ENCODE results near the gene YY2. TPM values are rescaled to one million over a fixed set of nuclear protein-coding genes. Genes with fewer than 3 reads are reported as not detected.

YY2 gene
- total and polyA plus RNA-seq, 2 of the 4 experiments (the other 2 are of a cell fraction), result 0.72 to 2.5 TPM

- no peak overlapping the region for H2BK120ac ChIP-seq (ENCODE audit: low read depth, low read length)
- H3K9me3 ChIP-seq (ENCODE audit: control insufficient read depth, insufficient read depth, low read length), result peaks cover 2% of the 10 kb centered on the region; the same call in 1 of the 2 replicates
- no peak overlapping the region for H2AK5ac ChIP-seq (ENCODE audit: low read depth, low read length)
- H3K36me3 ChIP-seq (ENCODE audit: control insufficient read depth, insufficient read depth, low read length), result peaks cover 11% of the 10 kb centered on the region
- no TSS peak for BruUV-seq (replicated peaks)
- H2BK15ac ChIP-seq (ENCODE audit: low read depth, low read length), result no peak overlapping the region
- no peak for TF ChIP-seq BHLHE40 (IDR thresholded peaks at IDR 0.05; ENCODE audit: low read depth, low read length)
- no peak for TF ChIP-seq NFE2L2 (IDR thresholded peaks at IDR 0.05; ENCODE audit: low read depth, low read length)
- TF ChIP-seq RCOR1 (IDR thresholded peaks at IDR 0.05; ENCODE audit: insufficient replicate concordance, low read length), result no peak
- intact Hi-C loops (cut with micrococcal nuclease) (no loop called here), in situ Hi-C loops (cut with MboI; ENCODE audit: low sequenced_read_pairs) (no loop called here), dilution Hi-C loops (cut with HindIII; ENCODE audit: low sequenced_read_pairs, unreplicated experiment) (no loop called here)
- no peak overlapping the region for H3K4ac ChIP-seq (ENCODE audit: low read depth, low read length)
- H3K27ac ChIP-seq (ENCODE audit: insufficient read depth, low read length), result no peak overlapping the region
- H3K79me1 ChIP-seq (ENCODE audit: low read depth in 1 of 2, low read length in 2 of 2), result peaks cover 0 to 3% of the 10 kb centered on the region in 2 experiments; a peak in 1 of 4 replicates
- no peak overlapping the region for H2AFZ ChIP-seq (replicated peaks; ENCODE audit: low read length, poor library complexity)
- H3K23ac ChIP-seq (ENCODE audit: low read depth, low read length), result no peak overlapping the region
- POLR2A ChIA-PET (ENCODE audit: unreplicated experiment), result no interaction called here
- no peak overlapping the region for H2AK9ac ChIP-seq (replicated peaks; ENCODE audit: low read depth, low read length, poor library complexity)
- H4K5ac ChIP-seq (ENCODE audit: low read depth, low read length), result no peak overlapping the region
- H3K27me3 ChIP-seq (ENCODE audit: control insufficient read depth, insufficient read depth, low read length), result no peaks in the 10 kb centered on the region
- H4K91ac ChIP-seq (ENCODE audit: insufficient read depth, low read depth, low read length), result no peak overlapping the region
- no peak overlapping the region for H2BK5ac ChIP-seq (ENCODE audit: low read depth, low read length, poor library complexity, severe bottlenecking)
- DNase-seq (no peak), ATAC-seq (ENCODE audit: low read depth) (no peak)
- WGBS, 2 experiments (ENCODE audit: extremely low coverage in 2 of 2, insufficient read length in 1 of 2), result 90% methylated on average over 14 of the region's 21 CpGs; no CpG with 5 or more reads in 1 of the 2 experiments
- no peak overlapping the region for H3K9ac ChIP-seq (ENCODE audit: low read depth, low read length)
- no peaks in the 10 kb centered on the region for H4K20me1 ChIP-seq (ENCODE audit: insufficient read depth, low read length)
- H3K4me3 ChIP-seq (ENCODE audit: insufficient read depth, low read depth, low read length), result no peak overlapping the region
- no peak overlapping the region for H4K8ac ChIP-seq (ENCODE audit: low read depth in 2 of 2, low read length in 2 of 2)
- H3K14ac ChIP-seq (replicated peaks; ENCODE audit: low read depth, low read length), result no peak overlapping the region
- H3K56ac ChIP-seq (ENCODE audit: extremely low read depth, insufficient read depth, low read length), result no peak overlapping the region
- H3K18ac ChIP-seq (ENCODE audit: low read depth, low read length), result no peak overlapping the region
- CTCF ChIA-PET, result no interaction called here
- peaks cover 4% of the 10 kb centered on the region for H3K4me1 ChIP-seq (ENCODE audit: control insufficient read depth, insufficient read depth, low read length)
- H2BK20ac ChIP-seq (ENCODE audit: low read depth, low read length), result no peak overlapping the region
- H3K9me1 ChIP-seq (ENCODE audit: insufficient read depth, low read length), result peaks cover 2% of the 10 kb centered on the region; the same call in 1 of the 2 replicates
- H3K4me2 ChIP-seq (ENCODE audit: low read depth, low read length), result no peak overlapping the region
Measured at GRCh38 chrX:21856504-21856903, 717 bp downstream of the YY2 start.
